ENCODE results near the gene CSGALNACT2. TPM values are rescaled to one million over a fixed set of nuclear protein-coding genes. Genes with fewer than 3 reads are reported as not detected.

Gene CSGALNACT2
- total and polyA plus RNA-seq, 2 donors (not counting 1 experiment from before 2014, with no cell fraction given), result 10.9 to 24.0 TPM

GRCh38 chr10:43203448-43204041 lies 65.3 kb downstream of the CSGALNACT2 start:
- WGBS (ENCODE audit: insufficient coverage), result 74% methylated on average over 17 of the region's 27 CpGs
- TF ChIP-seq CTCF (IDR thresholded peaks at IDR 0.05) (no peak), EZH2 (IDR thresholded peaks at IDR 0.05; ENCODE audit: borderline replicate concordance, insufficient read depth, low read depth, low read length, poor library complexity, severe bottlenecking) (no peak)
- Mint-ChIP-seq H3K4me1 (peaks cover 9% of the 10 kb centered on the region), H3K9me3 (ENCODE audit: insufficient read depth) (no peaks in the 10 kb centered on the region), H3K4me3 (peak overlapping the region; percentile 65), H3K27me3 (no peaks in the 10 kb centered on the region), H3K27ac (no peak overlapping the region)
- ChIA-PET POLR2A (interaction anchor here (0.7 kb wide), 1 partner anchor 244 kb away, joined by 3 read pairs; no protein-coding TSS in a partner anchor), CTCF (interaction anchor here (1.0 to 1.6 kb wide), 3 partner anchors 14 to 90 kb away, joined by 3 to 6 read pairs (median 3); no protein-coding TSS in a partner anchor)
- no peaks in the 10 kb centered on the region for H4K20me1 ChIP-seq (ENCODE audit: control insufficient read depth, insufficient read depth, low read length, poor library complexity, severe bottlenecking)
- peak overlapping the region in 2 of 5 experiments; percentile 15 to 40 for H3K4me3 ChIP-seq (ENCODE audit: control extremely low read depth in 1 of 5, extremely low read depth in 1 of 5, insufficient read depth in 1 of 5, low read depth in 2 of 5, low read length in 4 of 5)
- H3K79me2 ChIP-seq (ENCODE audit: control insufficient read depth, insufficient read depth, low read length), result no peaks in the 10 kb centered on the region
- H3K9ac ChIP-seq (ENCODE audit: low read length), result no peak overlapping the region
- peaks cover 7 to 16% of the 10 kb centered on the region in 2 donors for H3K4me1 ChIP-seq (ENCODE audit: control insufficient read depth in 2 of 2, insufficient read depth in 2 of 2, low read length in 2 of 2)
- intact Hi-C loops (cut with micrococcal nuclease), result no loop called here
- no peaks in the 10 kb centered on the region for H3K27me3 ChIP-seq (replicated peaks in 1 of 4; ENCODE audit: control extremely low read depth in 1 of 4, control insufficient read depth in 3 of 4, insufficient read depth in 4 of 4, low read length in 3 of 4)
- peaks cover 0 to 7% (median 0%) of the 10 kb centered on the region in 3 donors for H3K9me3 ChIP-seq (ENCODE audit: control extremely low read depth in 1 of 3, control insufficient read depth in 2 of 3, insufficient read depth in 1 of 3, low read length in 2 of 3)
- DNase-seq (peak; percentile 55), ATAC-seq (ENCODE audit: low read depth) (peak; percentile 48)
- peak overlapping the region; percentile 99 for H3K4me2 ChIP-seq (replicated peaks; ENCODE audit: low read depth, low read length, poor library complexity, severe bottlenecking)
- H2AFZ ChIP-seq (ENCODE audit: insufficient read depth, low read depth, low read length, poor library complexity, severe bottlenecking), result peak overlapping the region; percentile 70
- H3K27ac ChIP-seq (ENCODE audit: low read length in 2 of 2), result no peak overlapping the region
- no peaks in the 10 kb centered on the region for H3K36me3 ChIP-seq (replicated peaks in 1 of 2; ENCODE audit: control extremely low read depth in 1 of 2, control insufficient read depth in 1 of 2, extremely low read depth in 1 of 2, insufficient read depth in 2 of 2, low read length in 1 of 2)

Data from B cell (primary cell).